Lung (tissue), 12 donors: Measurements from ENCODE around the gene DDOST. TPM values are rescaled to one million over a fixed set of nuclear protein-coding genes. Genes with fewer than 3 reads are reported as not detected.
A peak's percentile ranks its signal among the peaks of the same experiment; 100 is the strongest.

ENCODE experiments used
- ATAC-seq: fragments of 200-7000 bp; cut with Tn5 transposase; one replicate; pipeline ENCODE4 v1.9.1; 2020; ENCODE audit warnings: moderate number of reproducible peaks; ENCODE audit not compliant: insufficient read depth, low FRiP score
- DNase-seq, 3 donors: peaks; one replicate each; pipeline ENCODE4 v3.0.0-alpha.2; 2013 to 2017
- H3K27ac ChIP-seq, 2 donors: one replicate each; pipeline ENCODE4 v1.5.1; 2013; ENCODE audit warnings: mild to moderate bottlenecking in 2 of 2, moderate library complexity in 2 of 2, control low read depth in 1 of 2, inconsistent platforms in 1 of 2, low read depth in 1 of 2, low read length in 1 of 2
- H3K27me3 ChIP-seq, 3 donors: one replicate each; pipeline ENCODE4 v1.5.1; 2013; ENCODE audit warnings: low read length in 2 of 3; ENCODE audit not compliant: control insufficient read depth in 3 of 3, insufficient read depth in 3 of 3
- H3K36me3 ChIP-seq, 4 donors: one replicate each; pipeline ENCODE4 v1.5.1; 2013; ENCODE audit warnings: low read length in 4 of 4, mild to moderate bottlenecking in 1 of 4, moderate library complexity in 1 of 4; ENCODE audit not compliant: control insufficient read depth in 4 of 4, insufficient read depth in 4 of 4
- H3K4me1 ChIP-seq, 5 donors: one replicate each; pipeline ENCODE4 v1.5.1; 2013; ENCODE audit warnings: low read length in 5 of 5, mild to moderate bottlenecking in 2 of 5, moderate library complexity in 1 of 5; ENCODE audit not compliant: control insufficient read depth in 5 of 5, insufficient read depth in 5 of 5
- H3K4me3 ChIP-seq: one replicate; pipeline ENCODE4 v1.5.1; 2013; ENCODE audit warnings: mild to moderate bottlenecking, control low read depth, moderate library complexity
- H3K9ac ChIP-seq, 2 donors: one replicate each; pipeline ENCODE4 v1.5.1; 2013; ENCODE audit warnings: low read length in 2 of 2, control low read depth in 1 of 2; ENCODE audit not compliant: insufficient read depth in 1 of 2
- H3K9me3 ChIP-seq, 4 donors: one replicate each; pipeline ENCODE4 v1.5.1; 2013; ENCODE audit warnings: low read length in 3 of 4, mild to moderate bottlenecking in 1 of 4, moderate library complexity in 1 of 4; ENCODE audit not compliant: control insufficient read depth in 4 of 4, insufficient read depth in 3 of 4
- WGBS, 2 donors: extraction: QIAGEN DNeasy Blood & Tissue Kit; methylation state at CpG; one replicate each; pipeline ENCODE4 v1.1.7; 2013; 5-methylcytosine and 5-hydroxymethylcytosine counted together
- polyA plus RNA-seq, 2 donors: library from polyadenylated mRNA; stranded (reverse); fragments of 200-250 nt; gene quantifications; one replicate each; pipeline ENCODE4 v1.2.1, GENCODE V29; 2013
- total RNA-seq, 2 donors: library from RNA; depleted of rRNA in 1 of 2; stranded (reverse); fragments of >200 nt in 1 of 2; gene quantifications; one replicate each; pipeline ENCODE4 v1.2.1, GENCODE V29; 2014 to 2021
- TF ChIP-seq, protein P1 (sequence below): IDR thresholded peaks from 2 replicates; pipeline ENCODE4 v1.5.1; 2012; ENCODE audit warnings: mild to moderate bottlenecking; ENCODE audit errors: control extremely low read depth, extremely low read depth
- donor health status: control.
- donor health status: control.
- donor health status: Bipolar disorder and iron deficiency.
- donor health status: healthy.
- donor health status: DM: yes; HTN: yes; CAD: no.

DDOST gene
- total and polyA plus RNA-seq, 4 donors = 121 to 304 (median 228) TPM

DNA sequence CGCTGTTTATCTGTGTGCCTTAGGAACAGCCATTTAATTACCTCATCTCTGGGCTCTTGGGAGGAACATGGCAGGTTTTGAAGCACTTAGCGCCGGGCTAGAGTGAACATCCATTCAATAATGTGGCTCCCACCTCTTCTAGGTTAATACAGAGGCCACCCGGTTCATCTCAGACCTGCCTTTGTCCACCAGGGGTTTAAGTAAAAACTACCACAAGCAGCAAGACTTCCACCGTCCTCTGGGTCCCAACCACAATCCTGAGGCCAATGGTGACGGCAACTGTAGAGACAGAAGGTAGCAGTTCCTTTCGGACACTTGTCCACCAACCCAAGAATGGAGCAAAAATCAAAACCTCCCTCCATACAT lies 924 bp upstream of the DDOST start:
- peaks cover 5 to 17% (median 8%) of the 10 kb centered on the region in 5 donors for H3K4me1 ChIP-seq
- ATAC-seq = no peak
- peak overlapping the region in 1 of 2 donors; percentile 79 for H3K9ac ChIP-seq
- TF ChIP-seq, protein P1, sequence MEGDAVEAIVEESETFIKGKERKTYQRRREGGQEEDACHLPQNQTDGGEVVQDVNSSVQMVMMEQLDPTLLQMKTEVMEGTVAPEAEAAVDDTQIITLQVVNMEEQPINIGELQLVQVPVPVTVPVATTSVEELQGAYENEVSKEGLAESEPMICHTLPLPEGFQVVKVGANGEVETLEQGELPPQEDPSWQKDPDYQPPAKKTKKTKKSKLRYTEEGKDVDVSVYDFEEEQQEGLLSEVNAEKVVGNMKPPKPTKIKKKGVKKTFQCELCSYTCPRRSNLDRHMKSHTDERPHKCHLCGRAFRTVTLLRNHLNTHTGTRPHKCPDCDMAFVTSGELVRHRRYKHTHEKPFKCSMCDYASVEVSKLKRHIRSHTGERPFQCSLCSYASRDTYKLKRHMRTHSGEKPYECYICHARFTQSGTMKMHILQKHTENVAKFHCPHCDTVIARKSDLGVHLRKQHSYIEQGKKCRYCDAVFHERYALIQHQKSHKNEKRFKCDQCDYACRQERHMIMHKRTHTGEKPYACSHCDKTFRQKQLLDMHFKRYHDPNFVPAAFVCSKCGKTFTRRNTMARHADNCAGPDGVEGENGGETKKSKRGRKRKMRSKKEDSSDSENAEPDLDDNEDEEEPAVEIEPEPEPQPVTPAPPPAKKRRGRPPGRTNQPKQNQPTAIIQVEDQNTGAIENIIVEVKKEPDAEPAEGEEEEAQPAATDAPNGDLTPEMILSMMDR = no peak
- no peak for DNase-seq
- no peaks in the 10 kb centered on the region for H3K9me3 ChIP-seq
- peak overlapping the region; percentile 78 to 83 for H3K27ac ChIP-seq
- WGBS, 2 donors = 64 to 66% methylated on average over 7 of the region's 7 CpGs
- H3K36me3 ChIP-seq = peaks cover 5 to 11% (median 8%) of the 10 kb centered on the region in 4 donors
- H3K4me3 ChIP-seq = peak overlapping the region; percentile 72
- H3K27me3 ChIP-seq = no peaks in the 10 kb centered on the region

DNA sequence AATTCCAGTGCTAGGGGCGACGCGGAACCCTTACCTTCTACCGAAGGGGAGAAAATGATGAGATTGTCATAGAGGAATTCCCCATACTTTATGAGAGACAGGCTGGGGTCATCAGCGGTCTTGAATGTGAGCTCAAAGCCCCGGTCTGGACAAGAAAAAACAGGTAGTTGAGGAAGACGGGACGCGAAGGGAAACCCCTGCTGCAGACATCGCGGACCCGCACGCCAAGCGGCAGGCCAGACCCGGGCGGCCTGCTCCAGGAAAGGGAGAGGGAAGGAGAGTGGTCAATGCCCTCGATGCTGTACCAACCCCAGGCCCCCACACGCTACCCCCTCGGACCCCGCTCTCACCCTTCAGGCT lies 342 bp downstream of the DDOST start:
- Histone ChIP-seq H3K9ac (peak overlapping the region; percentile 51 to 71), H3K4me1 (peaks cover 3 to 17% (median 8%) of the 10 kb centered on the region in 5 donors), H3K9me3 (no peaks in the 10 kb centered on the region), H3K36me3 (peaks cover 9 to 18% (median 16%) of the 10 kb centered on the region in 4 donors), H3K27me3 (no peaks in the 10 kb centered on the region), H3K4me3 (peak overlapping the region; percentile 85), H3K27ac (peak overlapping the region; percentile 41 to 77)
- DNase-seq = no peak
- no peak for ATAC-seq
- TF ChIP-seq, protein P1 = no peak
- WGBS, 2 donors = 0 to 1% methylated on average over 20 of the region's 20 CpGs

DNA sequence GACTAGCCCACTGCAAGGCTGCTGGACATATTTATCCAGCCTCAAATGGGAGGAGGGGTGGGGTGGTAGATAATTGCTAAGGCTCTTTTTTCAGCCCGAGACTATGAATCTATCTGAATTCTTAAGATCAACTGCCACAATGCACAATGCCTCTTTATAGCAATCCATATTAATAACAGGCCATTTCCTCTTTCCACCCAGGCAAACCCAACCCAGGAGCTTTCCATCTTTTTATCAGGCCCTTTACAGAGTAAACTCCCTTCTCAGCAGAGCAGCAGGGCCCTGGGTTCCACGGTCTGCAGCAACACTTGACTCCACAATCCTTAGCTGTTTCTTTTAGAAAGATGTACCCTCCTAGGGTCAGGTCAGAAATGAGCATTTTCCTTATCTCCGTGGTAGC lies 806 bp downstream of the DDOST start:
- Histone ChIP-seq H3K9ac (peak overlapping the region; percentile 51 to 71), H3K27ac (peak overlapping the region in 1 of 2 donors; percentile 14), H3K4me1 (peaks cover 3 to 17% (median 8%) of the 10 kb centered on the region in 5 donors), H3K27me3 (no peaks in the 10 kb centered on the region), H3K4me3 (peak overlapping the region; percentile 85), H3K9me3 (no peaks in the 10 kb centered on the region), H3K36me3 (peaks cover 12 to 23% (median 19%) of the 10 kb centered on the region in 4 donors)
- no peak for DNase-seq
- 14 to 22% methylated on average over 3 of the region's 3 CpGs for WGBS, 2 donors
- TF ChIP-seq, protein P1 = no peak
- ATAC-seq = no peak
